Testis (tissue), 3 donors: Measurements from ENCODE around the gene GH2. TPM values are rescaled to one million over a fixed set of nuclear protein-coding genes. Genes with fewer than 3 reads are reported as not detected.

Experiments used
- DNase-seq: peaks from one replicate; pipeline ENCODE4 v3.0.0-alpha.2; 2019
- H3K27ac ChIP-seq, 2 donors: fragments of 200-600 bp; sonication (generic); one replicate each; pipeline ENCODE4 v1.5.1; 2019
- H3K27me3 ChIP-seq: fragments of 200-600 bp; sonication (generic); one replicate; pipeline ENCODE4 v1.5.1; 2019
- H3K36me3 ChIP-seq: fragments of 200-600 bp; sonication (generic); one replicate; pipeline ENCODE4 v1.5.1; 2017; ENCODE audit warnings: low read depth; ENCODE audit errors: missing control alignments
- H3K4me1 ChIP-seq: fragments of 200-600 bp; sonication (generic); one replicate; pipeline ENCODE4 v1.5.1; 2019
- H3K4me3 ChIP-seq, 2 donors: fragments of 200-600 bp; sonication (generic); one replicate each; pipeline ENCODE4 v1.5.1; 2017 to 2019
- H3K9me3 ChIP-seq: fragments of 200-600 bp; sonication (generic); one replicate; pipeline ENCODE4 v1.5.1; 2017
- POLR2A ChIP-seq: fragments of 450-650 bp; IDR thresholded peaks from one replicate; pipeline ENCODE4 v1.6.1; 2017; ENCODE audit warnings: antibody characterized with exemption, mild to moderate bottlenecking, moderate library complexity
- WGBS, 2 donors: methylation state at CpG; one replicate each; pipeline ENCODE4 v1.1.5; 2018; 5-methylcytosine and 5-hydroxymethylcytosine counted together
- intact Hi-C: fragments of 100-400 bp; cut with DNase I; formaldehyde crosslinking; loops from one replicate; pipeline ENCODE4 v1.15.1; 2023; ENCODE audit warnings: low total_unique reads
- polyA plus RNA-seq: library from polyadenylated mRNA; stranded (reverse); fragments of 350-450 nt; fragmentation: Illumina TruSeq; extraction: RNeasy Lipid Tissue Mini Kit (QIAGEN cat#74804); gene quantifications from one replicate; pipeline ENCODE4 v1.2.3, GENCODE V29; 2014; ENCODE audit warnings: low read depth, low replicate concordance; ENCODE audit not compliant: insufficient read depth
- total RNA-seq, 2 donors: library from RNA; depleted of rRNA; stranded (reverse); fragments of >200 nt; gene quantifications; one replicate each; pipeline ENCODE4 v1.2.3, GENCODE V29; 2016
- TF ChIP-seq, protein P1 (sequence below), 3 experiments: fragments of 450-650 bp in 2 of 3; fragments of 200-600 bp in 1 of 3; sonication (generic) in 1 of 3; IDR thresholded peaks; one replicate each; pipeline ENCODE4 v1.5.1; 2016 to 2019; ENCODE audit warnings: antibody characterized with exemption in 3 of 3, mild to moderate bottlenecking in 2 of 3, moderate library complexity in 1 of 3

The GH2 gene
- total and polyA plus RNA-seq, 3 donors from 2014 or later, result 0.62 TPM; not detected in 2

DNA sequence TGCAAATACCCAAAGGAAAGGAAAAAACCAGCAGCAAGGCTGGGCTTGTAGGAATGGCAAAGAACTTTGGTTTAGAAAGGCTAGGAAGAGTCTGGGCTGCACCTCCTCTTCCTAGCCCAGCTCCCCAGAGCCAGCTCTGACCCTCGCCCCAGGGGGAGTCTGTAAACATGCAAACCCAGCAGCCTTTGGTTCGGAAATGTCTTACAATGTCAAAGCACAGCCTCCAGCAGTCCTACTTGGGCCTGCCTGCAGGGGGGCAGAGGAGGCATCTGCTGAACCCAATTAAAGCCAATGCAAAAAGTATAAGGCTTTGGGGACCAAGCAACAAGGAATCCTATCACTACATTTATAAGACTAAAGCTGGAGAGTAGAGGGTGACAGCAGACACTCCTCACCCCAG, 49.3 kb downstream of the GH2 start:
- intact Hi-C loops, result no loop called here
- 74 to 80% methylated on average over 2 of the region's 2 CpGs for WGBS, 2 donors
- no peak for DNase-seq
- no peaks in the 10 kb centered on the region for H3K36me3 ChIP-seq
- H3K27ac ChIP-seq, result no peak overlapping the region
- no peaks in the 10 kb centered on the region for H3K27me3 ChIP-seq
- no peak for TF ChIP-seq POLR2A
- TF ChIP-seq, protein P1, sequence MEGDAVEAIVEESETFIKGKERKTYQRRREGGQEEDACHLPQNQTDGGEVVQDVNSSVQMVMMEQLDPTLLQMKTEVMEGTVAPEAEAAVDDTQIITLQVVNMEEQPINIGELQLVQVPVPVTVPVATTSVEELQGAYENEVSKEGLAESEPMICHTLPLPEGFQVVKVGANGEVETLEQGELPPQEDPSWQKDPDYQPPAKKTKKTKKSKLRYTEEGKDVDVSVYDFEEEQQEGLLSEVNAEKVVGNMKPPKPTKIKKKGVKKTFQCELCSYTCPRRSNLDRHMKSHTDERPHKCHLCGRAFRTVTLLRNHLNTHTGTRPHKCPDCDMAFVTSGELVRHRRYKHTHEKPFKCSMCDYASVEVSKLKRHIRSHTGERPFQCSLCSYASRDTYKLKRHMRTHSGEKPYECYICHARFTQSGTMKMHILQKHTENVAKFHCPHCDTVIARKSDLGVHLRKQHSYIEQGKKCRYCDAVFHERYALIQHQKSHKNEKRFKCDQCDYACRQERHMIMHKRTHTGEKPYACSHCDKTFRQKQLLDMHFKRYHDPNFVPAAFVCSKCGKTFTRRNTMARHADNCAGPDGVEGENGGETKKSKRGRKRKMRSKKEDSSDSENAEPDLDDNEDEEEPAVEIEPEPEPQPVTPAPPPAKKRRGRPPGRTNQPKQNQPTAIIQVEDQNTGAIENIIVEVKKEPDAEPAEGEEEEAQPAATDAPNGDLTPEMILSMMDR (IDR thresholded peaks at IDR 0.05), result no peak
- peaks cover 10% of the 10 kb centered on the region for H3K4me1 ChIP-seq
- no peak overlapping the region for H3K4me3 ChIP-seq
- no peaks in the 10 kb centered on the region for H3K9me3 ChIP-seq

DNA sequence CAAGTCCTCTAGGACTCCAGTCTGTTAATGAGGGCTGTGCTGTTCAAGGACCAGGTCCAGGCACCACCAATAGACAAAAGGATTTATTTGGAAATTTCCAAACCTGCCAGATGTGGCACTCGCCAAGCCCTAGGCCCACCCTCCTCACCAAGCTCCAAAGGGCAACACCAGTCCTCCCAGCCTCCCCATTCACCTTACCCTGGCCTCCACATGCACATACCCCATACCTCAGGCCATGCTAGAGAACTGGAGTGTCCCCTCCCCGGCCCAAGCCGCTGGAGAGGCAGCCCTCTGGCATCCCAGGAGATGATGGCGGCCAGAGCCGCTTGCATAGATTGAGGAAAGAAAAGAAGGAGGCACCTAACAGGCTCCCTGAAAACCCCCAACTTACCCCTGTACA, 49.7 kb downstream of the GH2 start:
- DNase-seq, result no peak
- TF ChIP-seq POLR2A, result no peak
- TF ChIP-seq, protein P1 (IDR thresholded peaks at IDR 0.05), result no peak
- WGBS, 2 donors, result 84 to 95% methylated on average over 5 of the region's 5 CpGs
- H3K4me3 ChIP-seq, result no peak overlapping the region
- H3K27ac ChIP-seq, result no peak overlapping the region
- H3K27me3 ChIP-seq, result no peaks in the 10 kb centered on the region
- H3K36me3 ChIP-seq, result no peaks in the 10 kb centered on the region
- H3K4me1 ChIP-seq, result peaks cover 8% of the 10 kb centered on the region
- no peaks in the 10 kb centered on the region for H3K9me3 ChIP-seq
- intact Hi-C loops, result no loop called here

DNA sequence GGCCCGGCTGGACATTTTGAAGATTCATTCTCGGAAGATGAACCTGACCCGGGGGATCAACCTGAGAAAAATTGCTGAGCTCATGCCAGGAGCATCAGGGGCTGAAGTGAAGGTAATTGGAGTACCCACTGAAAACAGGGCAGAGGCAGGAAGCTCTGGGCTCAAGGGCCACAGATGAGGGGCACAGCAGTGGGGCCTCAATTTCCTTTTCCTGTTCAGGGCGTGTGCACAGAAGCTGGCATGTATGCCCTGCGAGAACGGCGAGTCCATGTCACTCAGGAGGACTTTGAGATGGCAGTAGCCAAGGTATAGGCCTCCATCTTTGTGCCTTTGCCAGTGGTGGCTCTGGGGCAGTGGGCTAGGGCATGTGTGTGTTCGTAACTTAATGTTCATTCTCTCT, 50.2 kb downstream of the GH2 start:
- DNase-seq, result no peak

DNA sequence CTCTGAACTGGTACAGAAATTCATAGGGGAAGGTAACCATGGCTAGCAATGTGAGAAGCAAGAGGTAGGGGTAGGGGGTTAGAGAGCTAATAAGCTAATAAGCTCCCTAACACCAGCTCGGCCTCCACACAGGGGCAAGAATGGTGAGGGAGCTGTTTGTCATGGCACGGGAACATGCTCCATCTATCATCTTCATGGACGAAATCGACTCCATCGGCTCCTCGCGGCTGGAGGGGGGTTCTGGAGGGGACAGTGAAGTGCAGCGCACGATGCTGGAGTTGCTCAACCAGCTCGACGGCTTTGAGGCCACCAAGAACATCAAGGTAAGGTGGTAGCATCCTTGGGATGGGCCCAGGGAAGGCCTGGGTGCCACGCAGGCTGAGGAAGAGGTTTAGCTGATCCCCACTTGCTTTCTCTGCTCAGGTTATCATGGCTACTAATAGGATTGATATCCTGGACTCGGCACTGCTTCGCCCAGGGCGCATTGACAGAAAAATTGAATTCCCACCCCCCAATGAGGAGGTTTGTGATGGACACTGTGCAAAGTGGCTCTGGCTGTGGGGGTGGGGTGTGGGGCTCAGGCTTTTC, 50.7 kb downstream of the GH2 start:
- H3K27ac ChIP-seq, result peak overlapping the region in 1 of 2 donors; percentile 10

More for the DNA sequence above, 50.2 kb downstream of the GH2 start:
- WGBS, 2 donors, result 73 to 83% methylated on average over 8 of the region's 8 CpGs
- H3K4me1 ChIP-seq, result peaks cover 8% of the 10 kb centered on the region
- H3K36me3 ChIP-seq, result no peaks in the 10 kb centered on the region
- no peak overlapping the region for H3K4me3 ChIP-seq
- TF ChIP-seq POLR2A, result no peak
- TF ChIP-seq, protein P1 (IDR thresholded peaks at IDR 0.05), result no peak
- H3K27ac ChIP-seq, result no peak overlapping the region
- intact Hi-C loops, result no loop called here
- H3K9me3 ChIP-seq, result no peaks in the 10 kb centered on the region
- no peaks in the 10 kb centered on the region for H3K27me3 ChIP-seq

More for the DNA sequence above, 50.7 kb downstream of the GH2 start:
- no peak for DNase-seq
- Histone ChIP-seq H3K4me3 (no peak overlapping the region), H3K9me3 (no peaks in the 10 kb centered on the region), H3K27me3 (no peaks in the 10 kb centered on the region), H3K36me3 (no peaks in the 10 kb centered on the region), H3K4me1 (peaks cover 8% of the 10 kb centered on the region)
- intact Hi-C loops, result no loop called here
- no peak for TF ChIP-seq POLR2A
- TF ChIP-seq, protein P1 (IDR thresholded peaks at IDR 0.05), result no peak
- WGBS, 2 donors, result 89 to 94% methylated on average over 13 to 15 of the region's 15 CpGs
